ENCODE measurements around the gene RCN1.

RCN1 gene

GRCh38 chr11:32087597-32087996 lies 3.3 kb upstream of the RCN1 start:
- Histone ChIP-seq H3K4me3 (ENCODE audit: low read length) (no peak overlapping the region), H3K27me3 (ENCODE audit: low read depth, low read length) (peaks cover 17% of the 10 kb centered on the region; the same call in 1 of the 2 replicates), H3K36me3 (replicated peaks; ENCODE audit: low read depth, low read length) (no peaks in the 10 kb centered on the region), H3K79me2 (ENCODE audit: low read length) (peaks cover 15% of the 10 kb centered on the region), H4K20me1 (ENCODE audit: insufficient read depth, low read length) (no peaks in the 10 kb centered on the region), H3K27ac (ENCODE audit: low read length) (no peak overlapping the region), H3K9ac (ENCODE audit: low read length) (no peak overlapping the region), H3K4me2 (ENCODE audit: low read length) (no peak overlapping the region), H3K4me1 (ENCODE audit: low read length) (peaks cover 12% of the 10 kb centered on the region), H3K9me3 (ENCODE audit: insufficient read depth, low read length) (no peaks in the 10 kb centered on the region), H2AFZ (ENCODE audit: low read depth, low read length) (no peak overlapping the region)
- TF ChIP-seq CTCF (IDR thresholded peaks at IDR 0.05; ENCODE audit: low read depth, low read length) (no peak), EZH2phosphoT487 (IDR thresholded peaks at IDR 0.05; ENCODE audit: low read depth) (no peak)

DNA sequence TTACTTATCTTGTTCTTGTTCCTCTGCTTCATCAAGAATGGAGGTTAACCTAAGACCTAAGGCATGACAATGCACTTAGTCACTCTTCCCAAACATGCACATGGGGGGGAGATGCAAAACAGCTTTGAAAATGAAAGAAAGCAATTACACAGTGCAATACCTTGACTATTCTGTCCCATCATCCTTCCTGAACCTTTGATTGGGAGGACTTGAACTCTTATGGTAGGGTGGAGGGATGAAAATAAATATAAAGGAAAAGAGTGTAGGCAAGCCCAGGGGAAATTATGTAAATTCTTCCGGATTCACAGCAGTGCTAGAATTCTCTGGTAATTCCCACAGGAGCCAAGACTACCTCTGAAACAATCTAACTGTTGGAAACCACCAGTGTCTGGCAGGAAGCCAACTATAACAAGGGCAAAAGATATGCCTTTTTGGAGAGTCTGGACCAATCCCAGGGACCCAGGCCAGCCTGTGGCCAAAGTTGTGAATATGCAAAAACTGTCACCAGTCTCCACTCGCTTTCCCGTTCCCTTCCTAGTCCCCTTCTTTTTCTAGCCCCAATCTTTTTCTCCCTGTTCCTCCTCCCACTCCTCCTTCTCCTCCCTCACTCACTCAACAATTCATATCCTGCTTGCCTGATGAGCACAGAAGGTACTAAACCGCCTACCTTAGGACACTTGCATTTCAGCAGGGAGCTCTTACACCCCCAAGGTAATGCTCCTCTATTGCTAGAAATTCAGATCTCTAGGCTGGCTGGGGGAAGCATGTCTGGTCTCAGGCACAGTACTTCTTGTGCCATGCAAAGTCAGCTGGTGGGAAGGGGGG lies 2.5 kb upstream of the RCN1 start:
- H3K4me2 ChIP-seq (ENCODE audit: low read length), result no peak overlapping the region
- H3K79me2 ChIP-seq (ENCODE audit: low read length), result peaks cover 22% of the 10 kb centered on the region
- no peak for TF ChIP-seq EZH2phosphoT487 (IDR thresholded peaks at IDR 0.05; ENCODE audit: low read depth)
- no peak for TF ChIP-seq CTCF (IDR thresholded peaks at IDR 0.05; ENCODE audit: low read depth, low read length)
- no peak overlapping the region for H3K4me3 ChIP-seq (ENCODE audit: low read length)
- no peak overlapping the region for H3K27ac ChIP-seq (ENCODE audit: low read length)
- H3K36me3 ChIP-seq (replicated peaks; ENCODE audit: low read depth, low read length), result no peaks in the 10 kb centered on the region
- H2AFZ ChIP-seq (ENCODE audit: low read depth, low read length), result no peak overlapping the region
- peaks cover 12% of the 10 kb centered on the region for H3K4me1 ChIP-seq (ENCODE audit: low read length)
- peaks cover 17% of the 10 kb centered on the region; the same call in 1 of the 2 replicates for H3K27me3 ChIP-seq (ENCODE audit: low read depth, low read length)
- no peaks in the 10 kb centered on the region for H4K20me1 ChIP-seq (ENCODE audit: insufficient read depth, low read length)
- H3K9ac ChIP-seq (ENCODE audit: low read length), result no peak overlapping the region
- H3K9me3 ChIP-seq (ENCODE audit: insufficient read depth, low read length), result no peaks in the 10 kb centered on the region

DNA sequence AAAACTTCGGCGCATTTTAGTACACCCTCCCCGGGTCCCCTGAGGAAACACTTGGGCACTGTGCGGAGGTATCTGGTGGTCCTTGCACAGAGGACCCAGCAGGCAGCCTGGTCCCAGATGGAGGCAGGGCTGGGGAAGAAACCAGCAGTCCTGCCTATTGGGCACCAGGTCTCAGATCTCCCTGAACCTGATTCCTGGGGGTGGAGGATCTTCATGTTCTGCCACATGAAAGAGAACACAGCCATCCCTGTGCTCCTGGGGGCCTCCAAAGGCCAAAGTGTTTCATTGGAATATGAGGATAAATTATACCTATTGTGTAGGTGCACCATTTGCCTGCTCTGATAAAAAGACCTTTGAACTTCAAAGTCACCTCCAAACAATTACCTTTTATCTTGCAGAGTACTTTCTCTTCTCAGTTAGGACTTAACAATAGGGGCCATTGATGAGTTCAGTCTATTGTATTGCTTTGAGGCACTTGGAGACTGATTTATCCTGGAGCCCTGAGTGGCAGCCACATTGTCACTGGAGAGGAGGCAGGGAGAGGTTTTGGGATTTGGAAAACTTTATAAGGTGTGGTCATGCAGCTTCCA lies 1.8 kb downstream of the RCN1 start:
- Histone ChIP-seq H3K4me1 (ENCODE audit: low read length) (peaks cover 12% of the 10 kb centered on the region), H3K4me2 (ENCODE audit: low read length) (peak overlapping the region; percentile 85), H3K9ac (ENCODE audit: low read length) (no peak overlapping the region), H3K9me3 (ENCODE audit: insufficient read depth, low read length) (no peaks in the 10 kb centered on the region), H3K36me3 (replicated peaks; ENCODE audit: low read depth, low read length) (peaks cover 5% of the 10 kb centered on the region), H3K79me2 (ENCODE audit: low read length) (peaks cover 50% of the 10 kb centered on the region), H3K27ac (ENCODE audit: low read length) (no peak overlapping the region), H2AFZ (ENCODE audit: low read depth, low read length) (no peak overlapping the region), H4K20me1 (ENCODE audit: insufficient read depth, low read length) (no peaks in the 10 kb centered on the region), H3K27me3 (ENCODE audit: low read depth, low read length) (no peaks in the 10 kb centered on the region), H3K4me3 (ENCODE audit: low read length) (peak overlapping the region; percentile 87; the same call in 1 of the 2 replicates)
- TF ChIP-seq CTCF (IDR thresholded peaks at IDR 0.05; ENCODE audit: low read depth, low read length) (no peak), EZH2phosphoT487 (IDR thresholded peaks at IDR 0.05; ENCODE audit: low read depth) (no peak)

- Histone ChIP-seq H3K27me3 (ENCODE audit: low read depth, low read length) (no peaks in the 10 kb centered on the region), H3K27ac (ENCODE audit: low read length) (no peak overlapping the region), H3K9me3 (ENCODE audit: insufficient read depth, low read length) (no peaks in the 10 kb centered on the region), H3K79me2 (ENCODE audit: low read length) (peaks cover 50% of the 10 kb centered on the region), H4K20me1 (ENCODE audit: insufficient read depth, low read length) (no peaks in the 10 kb centered on the region), H2AFZ (ENCODE audit: low read depth, low read length) (no peak overlapping the region), H3K4me2 (ENCODE audit: low read length) (no peak overlapping the region), H3K9ac (ENCODE audit: low read length) (no peak overlapping the region), H3K36me3 (replicated peaks; ENCODE audit: low read depth, low read length) (peaks cover 22% of the 10 kb centered on the region), H3K4me3 (ENCODE audit: low read length) (no peak overlapping the region), H3K4me1 (ENCODE audit: low read length) (peaks cover 8% of the 10 kb centered on the region)
- TF ChIP-seq CTCF (IDR thresholded peaks at IDR 0.05; ENCODE audit: low read depth, low read length), result no peak
Observed at GRCh38 chr11:32094923-32095322, 4.0 kb downstream of the RCN1 start.

All from OCI-LY3 (cell line).